Fibroblast of skin of right biceps (primary cell): ENCODE data around the gene MAP2K5.

Source experiments
- DNase-seq: peaks from one replicate; pipeline ENCODE4 v3.0.0-alpha.2; 2013

Gene MAP2K5

DNA sequence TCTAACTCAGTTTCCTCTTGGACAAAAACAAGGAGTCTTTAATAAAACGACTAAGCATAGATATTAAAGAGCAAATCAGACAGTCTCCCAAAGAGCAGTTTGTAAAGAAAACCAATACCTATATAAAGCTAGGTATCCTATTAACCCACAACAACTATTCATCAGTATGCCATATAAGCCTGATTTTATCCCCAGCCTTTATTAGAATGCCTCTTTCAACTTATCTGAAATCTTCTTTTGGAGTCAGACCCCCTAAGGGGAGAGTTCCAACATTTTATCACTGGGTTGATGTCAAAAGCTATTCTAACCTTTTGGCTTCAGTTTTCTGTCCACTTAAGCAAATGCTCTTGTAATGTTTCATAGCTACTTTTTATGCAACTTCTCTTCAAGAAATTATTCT, 17.8 kb downstream of the MAP2K5 start:
- no peak for DNase-seq

DNA sequence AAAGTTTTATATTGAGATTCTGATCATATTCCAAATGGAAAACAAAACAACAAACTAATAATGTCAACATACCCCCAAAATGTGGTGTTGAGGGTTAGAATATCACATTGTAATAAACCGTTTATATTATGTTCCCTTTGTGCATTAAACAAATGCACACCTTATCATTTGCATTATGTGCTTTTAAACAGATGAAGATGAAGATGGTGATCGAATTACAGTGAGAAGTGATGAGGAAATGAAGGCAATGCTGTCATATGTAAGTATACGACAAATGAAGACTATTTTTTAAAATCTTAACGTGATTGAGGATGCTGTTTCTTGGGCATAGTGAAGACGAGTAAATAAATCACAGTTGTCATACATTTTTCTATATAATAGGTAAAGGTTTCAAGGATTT, 20.6 kb downstream of the MAP2K5 start:
- DNase-seq: no peak

DNA sequence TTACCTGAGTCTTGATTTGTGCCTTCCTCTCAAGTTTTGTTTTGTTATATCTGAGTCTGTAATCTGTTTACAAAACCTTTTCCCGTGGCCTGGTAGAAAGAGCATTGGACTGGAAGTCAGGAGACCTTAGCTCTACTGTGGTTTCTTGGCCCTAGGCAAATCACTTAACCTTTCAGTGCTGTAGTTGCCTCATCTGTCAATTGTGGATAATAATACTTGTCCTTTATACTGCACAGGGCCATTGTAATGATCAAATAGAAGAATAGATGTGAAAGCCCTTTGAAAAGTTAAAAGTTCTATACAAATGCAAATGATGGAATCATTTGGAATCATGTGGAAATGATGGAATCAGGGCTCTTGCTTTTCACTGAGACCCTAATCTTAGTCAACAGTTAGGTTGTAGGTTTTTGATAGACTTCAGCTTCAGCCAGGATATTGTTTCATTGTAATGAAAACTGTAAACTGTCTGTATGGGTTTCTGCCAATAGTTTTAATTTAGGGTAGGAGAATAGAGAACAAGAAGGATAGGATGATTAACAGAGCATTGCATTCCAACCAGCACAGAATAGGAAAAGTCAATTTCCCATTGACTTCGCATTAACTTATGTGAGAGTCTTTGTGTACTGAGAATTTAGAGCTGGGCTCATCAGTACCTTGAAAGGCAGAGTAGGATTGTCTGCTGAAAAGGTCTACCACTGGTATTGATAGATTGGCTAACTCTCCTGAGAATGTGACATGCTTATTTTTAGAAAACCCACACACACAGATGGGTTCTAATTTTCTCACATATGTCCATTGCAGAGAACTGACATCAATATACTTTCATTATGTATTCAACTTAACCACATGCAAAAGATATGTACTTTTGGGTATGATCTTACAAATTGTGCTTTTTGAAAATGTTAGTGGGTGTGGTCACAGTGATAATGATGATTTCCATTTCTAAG, 21.8 kb downstream of the MAP2K5 start:
- DNase-seq: no peak

DNA sequence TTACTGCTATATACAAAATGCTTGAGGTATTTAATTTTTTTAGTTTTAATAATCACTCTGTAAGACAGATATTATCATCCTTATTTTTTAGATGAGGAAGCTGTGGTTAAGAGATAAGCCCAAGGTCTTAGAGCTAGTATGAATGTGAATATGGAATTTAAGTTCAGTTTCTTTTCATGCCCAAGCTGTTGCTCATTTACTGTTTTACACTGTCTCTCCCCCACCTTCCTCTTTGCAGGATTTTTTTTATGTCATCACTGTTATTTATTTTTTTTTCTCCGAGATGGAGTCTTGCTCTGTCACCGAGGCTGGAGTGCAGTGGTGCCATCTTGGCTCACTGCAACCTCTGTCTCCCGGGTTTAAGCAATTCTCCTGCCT, 22.5 kb downstream of the MAP2K5 start:
- peak; percentile 30 for DNase-seq

DNA sequence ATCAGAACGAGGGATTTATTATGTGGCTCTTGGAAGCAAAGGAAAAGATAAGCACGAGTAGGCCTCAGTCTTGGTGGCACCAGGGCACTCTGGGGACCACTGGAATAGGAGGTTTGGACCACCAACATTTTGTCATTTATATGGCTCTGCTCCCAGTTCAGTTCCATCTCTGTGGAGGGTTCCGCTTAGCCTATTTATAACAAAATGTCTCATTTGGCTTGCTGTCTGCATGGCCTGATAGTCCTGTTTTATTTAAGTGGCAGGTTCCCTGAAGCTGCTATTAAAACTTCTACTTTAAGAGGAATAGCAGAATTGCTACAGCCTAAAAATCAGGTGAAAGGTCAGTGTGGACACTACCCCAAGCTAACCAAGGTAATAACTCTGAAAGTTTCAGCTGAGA, 27.2 kb downstream of the MAP2K5 start:
- DNase-seq: no peak

DNA sequence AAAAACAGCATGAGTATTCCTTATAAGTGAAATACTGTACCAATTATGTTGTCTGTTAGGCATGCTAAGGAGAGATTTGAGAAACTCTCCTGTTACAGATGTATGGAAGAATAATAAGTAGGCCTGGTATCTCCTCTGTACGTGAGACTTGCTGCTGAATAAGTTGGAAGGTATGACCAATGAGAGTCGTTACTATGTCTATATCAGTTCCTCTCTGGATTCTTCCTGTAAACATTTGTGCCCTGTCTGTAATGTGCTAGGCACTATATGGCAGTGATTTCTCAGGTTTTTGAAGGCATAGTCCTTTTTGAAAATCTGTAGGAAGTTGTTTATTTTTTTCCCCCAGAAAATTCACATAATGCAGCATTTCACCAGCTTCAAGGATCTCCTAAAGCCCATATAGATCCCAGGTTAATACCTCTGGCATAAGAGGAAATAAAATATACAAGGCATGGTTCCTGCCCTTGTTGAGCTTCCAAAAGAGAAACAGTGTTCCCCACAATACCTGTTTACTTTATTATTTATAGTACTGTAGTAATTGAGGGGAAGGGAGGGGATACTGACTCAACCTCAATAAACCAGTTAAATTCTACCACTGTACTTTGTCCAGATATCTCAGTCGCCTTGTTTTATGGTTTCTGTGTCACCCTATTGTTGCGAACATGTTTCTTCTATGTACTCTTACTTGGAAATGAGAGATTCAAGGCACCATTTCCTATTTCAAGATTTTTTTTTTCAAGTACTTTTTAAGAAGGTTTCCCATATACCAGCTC, 28.6 kb downstream of the MAP2K5 start:
- DNase-seq: no peak

DNA sequence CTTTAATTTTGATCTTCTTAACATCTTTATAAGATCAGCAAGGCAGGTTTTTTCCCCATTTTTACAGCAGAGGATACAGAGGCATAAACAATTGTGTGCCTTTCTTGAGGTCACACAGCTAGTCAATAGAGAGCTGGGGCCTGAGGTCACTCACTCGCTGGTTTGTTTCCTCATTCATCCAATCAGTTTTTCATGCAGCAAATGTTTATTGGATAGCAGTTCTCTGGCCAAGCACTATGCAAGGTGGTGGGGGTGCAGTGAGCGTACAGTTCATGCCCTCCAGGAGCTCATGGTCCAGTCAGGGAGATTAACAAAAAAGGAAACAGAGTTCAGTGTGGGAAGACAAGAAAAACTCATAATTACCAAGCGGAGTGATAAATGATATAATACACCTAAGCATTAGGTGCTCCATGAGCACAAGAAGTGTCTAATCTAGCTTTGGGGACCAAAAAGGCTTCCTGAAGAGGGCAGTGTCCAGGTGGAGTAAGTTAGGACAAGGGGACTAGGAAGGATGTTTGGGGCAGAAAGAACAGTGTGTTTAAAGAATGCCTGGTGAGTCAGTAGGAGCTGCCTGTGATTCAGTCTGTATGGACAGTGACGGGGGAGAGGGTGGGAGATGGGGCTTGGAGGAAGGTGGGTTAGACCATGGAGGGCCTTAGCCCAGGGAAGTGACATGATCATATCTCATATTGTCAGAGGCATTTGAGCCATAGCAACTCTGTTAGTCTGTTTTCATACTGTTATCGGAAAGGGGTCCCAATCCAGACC, 29.3 kb downstream of the MAP2K5 start:
- peak; percentile 11 for DNase-seq

DNA sequence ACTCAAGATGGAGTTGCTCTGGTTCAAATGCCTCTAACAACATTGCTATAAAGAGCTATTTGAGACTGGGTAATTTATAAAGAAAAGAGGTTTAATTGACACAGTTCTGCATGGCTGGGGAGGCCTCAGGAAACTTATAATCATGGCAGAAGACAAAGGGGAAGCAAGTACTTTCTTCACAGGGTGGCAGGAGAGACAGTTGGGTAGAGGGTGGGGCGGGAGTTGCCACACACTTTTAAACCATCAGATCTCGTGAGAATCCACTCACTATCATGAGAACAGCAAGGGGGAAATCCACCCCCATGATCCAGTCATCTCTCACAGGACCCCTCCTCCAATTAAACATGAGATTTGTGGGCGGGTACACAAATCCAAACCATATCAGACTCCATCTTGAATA, 30.7 kb downstream of the MAP2K5 start:
- no peak for DNase-seq

DNA sequence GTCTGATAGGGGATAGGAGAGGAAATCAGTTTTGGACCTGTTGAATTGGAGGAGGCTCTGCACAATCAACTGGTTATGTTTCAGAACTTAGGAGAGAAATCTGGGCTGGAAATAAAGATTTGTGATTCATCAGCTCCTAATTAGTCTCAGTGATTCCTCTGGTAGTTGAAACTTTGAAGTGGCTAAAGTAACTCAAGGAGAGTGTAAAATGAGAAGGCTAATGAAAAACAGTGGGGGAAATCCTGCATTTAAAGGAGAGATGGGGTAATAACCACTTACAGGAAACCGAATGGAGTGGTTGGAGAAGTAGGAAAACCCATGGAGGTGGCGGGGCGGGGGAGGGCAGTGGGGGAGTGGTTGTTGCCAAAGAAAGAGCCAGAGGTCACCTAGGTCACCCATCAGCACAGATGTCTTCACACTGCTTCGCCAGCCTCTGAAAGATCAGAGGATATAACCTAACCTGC, 32.6 kb downstream of the MAP2K5 start:
- peak; percentile 46 for DNase-seq

DNA sequence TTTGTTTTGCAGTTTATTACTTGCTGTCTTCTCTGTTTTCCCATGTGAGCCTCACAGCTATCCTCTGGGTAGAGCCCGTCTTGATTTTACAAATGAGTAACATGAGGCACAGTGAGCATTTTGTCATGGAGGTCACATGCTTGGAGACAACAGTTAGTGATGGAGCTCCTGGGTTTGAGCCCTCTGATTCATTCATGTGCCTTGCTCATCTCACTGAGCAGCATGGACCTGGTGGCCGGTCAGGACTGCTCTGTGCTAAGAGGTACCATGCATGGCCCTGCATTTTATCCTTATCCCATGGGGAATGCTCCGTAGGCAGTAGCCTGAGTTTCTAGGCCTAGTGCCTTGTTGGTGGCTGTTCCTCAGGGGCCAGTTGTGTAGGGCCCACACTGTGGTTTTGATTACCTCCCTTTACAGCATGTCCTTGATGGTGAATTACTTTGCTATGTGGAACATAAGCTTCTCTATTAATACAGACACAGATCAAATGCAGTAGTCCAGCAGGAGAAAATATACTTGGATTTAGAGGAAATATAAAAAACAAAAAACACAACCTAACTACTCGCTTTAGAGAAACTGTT, 35.6 kb downstream of the MAP2K5 start:
- DNase-seq: no peak

DNA sequence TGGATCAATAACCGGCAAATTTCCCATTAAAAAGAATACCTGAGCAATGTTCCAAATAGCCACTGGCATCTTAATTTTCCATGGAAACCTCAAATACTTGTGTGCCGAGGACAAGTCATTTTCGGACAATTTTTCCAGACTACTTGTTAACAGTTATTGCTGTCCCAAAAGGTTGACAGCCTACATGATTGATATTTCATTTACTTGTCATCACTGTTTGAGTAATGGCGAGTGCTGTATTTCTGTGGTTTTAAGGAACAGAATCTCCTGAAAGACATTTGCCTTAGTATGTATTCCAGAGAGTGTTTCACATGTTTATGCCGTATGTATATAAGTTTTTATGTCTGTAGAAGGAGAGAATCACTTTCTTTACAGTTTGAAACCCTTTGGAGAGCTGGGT, 36.7 kb downstream of the MAP2K5 start:
- peak; percentile 59 for DNase-seq

DNA sequence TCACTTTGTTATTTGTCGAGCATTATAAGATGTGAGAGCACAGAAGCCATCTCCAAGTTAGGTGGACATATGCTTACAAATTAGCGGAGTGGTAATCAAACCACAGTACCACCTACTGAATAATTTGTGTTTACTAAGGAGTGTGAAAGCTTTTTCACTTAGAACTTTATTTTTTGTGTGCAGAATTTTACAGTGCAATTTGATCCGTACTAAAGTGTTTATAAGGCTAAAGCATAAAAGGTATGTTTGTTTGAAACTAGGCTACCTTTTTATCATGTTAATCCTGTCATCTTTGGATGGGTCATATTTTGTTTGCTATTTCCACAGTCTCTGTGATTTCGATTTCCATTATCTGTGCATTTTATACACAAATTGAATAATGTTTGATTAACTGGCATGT, 37.5 kb downstream of the MAP2K5 start:
- no peak for DNase-seq

DNA sequence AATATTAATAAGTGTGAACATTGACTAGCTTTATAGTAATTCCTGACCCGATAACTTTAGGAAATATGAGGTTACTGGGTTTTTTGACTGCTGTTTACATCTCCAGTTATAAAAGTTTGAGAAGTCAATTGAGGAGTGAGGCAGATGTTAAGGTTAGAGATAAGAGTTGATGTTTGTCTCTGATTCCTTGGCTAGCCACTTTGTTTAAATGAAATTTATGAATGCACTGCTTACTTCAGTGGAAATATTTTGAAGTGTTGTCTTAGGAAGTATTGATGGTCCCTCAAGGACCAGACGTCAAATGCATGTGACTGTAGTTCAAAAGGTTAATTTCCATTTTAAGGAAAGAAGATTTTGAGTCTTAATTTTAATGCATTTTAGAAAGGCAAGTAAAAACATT, 41.7 kb downstream of the MAP2K5 start:
- no peak for DNase-seq

DNA sequence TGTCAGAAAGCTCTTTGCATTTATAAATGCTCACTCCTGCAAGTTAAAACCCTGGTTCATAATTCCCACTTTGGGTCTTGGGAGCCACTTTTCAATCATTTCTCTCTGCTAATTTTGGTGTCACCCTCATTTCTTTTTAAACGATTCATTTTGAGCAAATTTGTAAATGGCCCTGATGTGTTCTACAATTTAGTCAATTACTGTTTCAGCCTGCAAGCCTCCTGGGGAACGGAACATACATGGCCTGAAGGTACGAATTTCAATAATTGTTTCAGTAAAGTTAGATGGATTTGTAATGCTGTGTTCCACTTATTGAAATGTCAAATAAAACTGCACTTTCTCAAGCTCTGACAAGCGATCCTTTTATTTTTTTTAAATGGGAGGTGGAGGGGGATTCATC, 43.2 kb downstream of the MAP2K5 start:
- DNase-seq: no peak

DNA sequence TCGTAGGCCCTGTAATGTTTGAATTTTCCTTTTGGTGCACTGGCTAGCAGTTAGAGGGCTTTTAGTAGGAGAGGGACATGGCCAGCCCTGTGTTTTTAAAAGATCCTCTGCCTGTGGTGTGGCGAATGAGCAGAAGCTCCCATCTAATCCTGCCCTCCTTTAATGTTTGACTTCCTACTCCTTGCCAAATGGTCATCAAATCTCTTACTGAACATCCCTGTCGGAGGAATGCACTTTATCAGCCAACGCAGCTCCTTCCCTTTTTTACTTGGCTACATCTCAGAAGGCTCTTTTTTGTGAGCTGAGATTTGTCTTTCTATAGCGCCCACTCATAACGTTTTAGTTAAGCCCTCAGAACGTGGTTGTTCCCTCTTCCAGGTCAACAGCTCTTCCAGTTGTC, 44.8 kb downstream of the MAP2K5 start:
- DNase-seq: no peak

DNA sequence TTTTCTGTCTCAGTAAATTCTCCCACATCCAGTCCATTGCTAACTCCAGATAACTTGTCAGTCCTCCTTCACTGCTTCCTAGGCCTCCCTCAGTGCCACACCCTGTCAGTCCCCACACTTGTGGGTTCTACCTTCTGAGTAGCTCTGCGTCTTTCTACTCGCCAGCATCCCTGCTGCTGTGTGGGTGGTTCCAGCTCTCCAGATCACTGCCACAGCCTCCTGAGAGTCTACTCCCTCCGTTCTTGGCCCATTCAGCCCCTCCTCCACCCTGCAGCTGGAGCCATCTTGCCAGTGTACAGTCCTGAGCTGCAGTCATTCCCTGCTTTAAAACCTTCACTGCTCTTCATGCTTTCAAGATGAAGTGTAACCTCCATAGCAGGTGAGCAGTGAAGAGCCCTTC, 45.3 kb downstream of the MAP2K5 start:
- no peak for DNase-seq

DNA sequence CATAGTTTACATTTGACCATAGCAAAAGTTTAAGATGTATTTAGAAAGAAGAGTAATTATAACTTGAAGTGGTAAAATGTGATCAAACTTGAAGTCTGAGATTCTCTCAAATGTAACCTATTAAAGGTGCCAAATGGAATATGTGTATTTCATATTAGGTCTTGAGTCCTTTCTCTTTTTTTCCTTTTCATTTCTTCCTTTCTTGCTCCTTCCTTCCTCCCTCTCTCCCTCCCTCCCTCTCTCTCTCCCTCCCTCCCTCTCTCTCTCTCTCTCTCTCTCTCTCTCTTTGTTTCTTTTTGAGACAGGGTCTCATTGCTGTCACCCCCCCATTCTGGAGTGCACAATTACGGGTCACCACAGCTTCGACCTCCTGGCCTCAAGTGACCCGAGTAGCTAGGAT, 47.7 kb downstream of the MAP2K5 start:
- no peak for DNase-seq

DNA sequence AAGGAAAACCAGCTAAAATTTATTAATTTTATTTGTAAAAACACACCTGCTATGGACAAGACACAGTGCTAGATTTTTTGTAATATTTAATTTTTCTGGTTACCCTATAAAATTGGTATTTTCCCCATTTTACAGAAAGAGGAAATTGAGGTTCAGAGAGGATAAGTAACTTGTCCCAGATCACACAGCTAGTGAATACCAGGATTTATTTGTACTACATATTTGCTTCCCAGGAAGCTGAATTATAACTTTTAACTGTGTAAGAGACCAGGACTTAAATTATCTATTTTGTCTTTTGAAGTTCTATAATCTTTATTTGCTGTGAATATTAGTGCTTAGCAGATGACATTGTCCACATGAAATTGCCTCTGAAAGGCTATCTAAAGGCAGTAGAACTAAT, 49.7 kb downstream of the MAP2K5 start:
- no peak for DNase-seq

DNA sequence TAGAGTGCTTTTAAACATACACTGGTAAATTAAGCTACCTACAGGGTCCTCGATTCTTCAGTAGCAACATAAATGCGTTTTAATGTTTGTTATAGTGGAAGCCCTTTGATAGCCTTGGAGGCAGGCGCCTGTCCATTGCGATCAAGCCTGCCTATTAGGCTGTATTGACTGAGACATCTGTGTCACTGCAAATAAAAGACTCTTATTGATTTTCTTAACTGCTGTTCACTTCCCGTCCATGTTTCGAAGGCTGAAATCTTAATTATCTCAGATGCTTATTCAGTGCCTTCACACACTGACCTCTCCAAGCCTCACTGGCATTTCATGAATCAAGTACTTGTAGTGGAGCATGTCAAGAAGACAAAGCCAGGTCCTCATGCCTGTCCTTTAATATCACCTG, 51.1 kb downstream of the MAP2K5 start:
- no peak for DNase-seq

DNA sequence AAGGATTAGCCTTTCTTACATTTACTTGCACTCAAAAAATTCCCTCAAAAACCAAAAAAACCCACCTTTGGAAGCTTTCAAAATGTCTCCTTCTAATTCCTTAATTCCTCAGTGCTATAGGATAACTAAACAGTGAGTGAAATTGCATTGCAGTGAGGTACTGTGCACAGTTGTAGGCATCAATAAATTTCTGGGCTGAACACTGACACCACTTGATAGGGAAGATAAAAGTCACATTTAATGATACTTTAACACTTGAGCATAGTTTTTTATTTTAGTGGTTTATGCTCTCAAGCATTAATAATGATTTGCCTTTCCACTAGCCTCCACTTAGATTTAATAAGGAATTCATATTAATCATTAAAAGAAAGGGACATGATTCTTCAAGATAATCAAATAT, 52.3 kb downstream of the MAP2K5 start:
- DNase-seq: no peak

DNA sequence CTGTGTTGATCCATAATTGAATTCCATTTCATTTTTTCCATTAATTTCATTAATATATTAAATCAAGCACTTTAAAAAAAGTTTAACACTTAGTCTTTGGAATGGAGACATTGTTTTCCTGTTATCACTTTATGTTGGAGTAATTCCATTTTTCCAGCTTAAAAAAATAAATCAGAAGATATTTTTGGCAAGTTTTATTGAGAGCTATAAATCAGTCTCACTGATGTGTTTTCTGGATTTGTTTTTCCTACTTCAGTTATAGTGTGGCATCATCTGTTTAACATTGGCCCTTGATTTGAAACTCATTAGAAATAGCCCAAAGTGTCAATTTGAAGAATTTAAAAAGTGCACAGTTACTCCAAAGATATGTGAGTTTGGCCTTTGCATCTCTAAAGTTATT, 53.1 kb downstream of the MAP2K5 start:
- no peak for DNase-seq

DNA sequence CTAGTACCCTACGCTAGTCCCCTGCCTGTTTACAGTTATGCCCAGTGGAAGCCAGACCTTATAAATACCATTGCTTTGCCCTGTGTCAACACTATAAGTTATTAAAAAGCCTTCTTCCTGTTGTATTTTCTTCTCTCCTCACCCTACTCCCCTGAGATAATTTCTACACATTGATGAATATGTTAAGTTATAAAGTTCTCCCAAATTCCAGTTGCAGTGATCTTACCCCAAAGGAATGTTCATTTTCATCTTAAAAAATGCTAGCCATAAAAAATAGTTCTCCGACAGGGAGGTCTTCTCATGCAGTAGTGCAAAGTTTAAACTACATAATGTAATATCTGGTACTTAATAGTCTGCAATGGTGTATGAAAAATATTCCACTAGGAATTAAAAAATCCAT, 58.6 kb downstream of the MAP2K5 start:
- DNase-seq: peak; percentile 59

DNA sequence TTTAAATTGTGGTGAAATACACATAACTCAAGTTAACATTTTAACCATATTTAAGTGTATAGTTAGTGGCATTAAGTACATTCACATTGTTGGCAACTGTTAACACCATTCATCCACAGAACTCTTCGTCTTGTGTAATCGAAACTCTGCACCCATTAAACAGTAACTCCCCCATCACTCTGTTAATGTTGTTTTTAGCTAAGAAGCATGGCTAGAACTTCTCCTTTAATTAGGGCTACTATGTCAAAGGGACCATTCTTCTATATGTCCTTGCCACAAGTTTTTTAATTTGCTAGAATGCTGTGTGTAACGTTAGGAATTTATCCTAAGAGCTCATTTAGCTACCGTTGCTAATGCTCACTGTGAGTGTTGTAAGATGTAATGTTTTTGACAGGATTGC, 60.6 kb downstream of the MAP2K5 start:
- DNase-seq: no peak
